DLD1 (cell line): ENCODE measurements around the gene EHBP1.

Experiments
- in situ Hi-C: cut with HindIII; loops from 2 replicates; pipeline ENCODE4 v1.10.0; 2017; ENCODE audit warnings: low sequenced_read_pairs

EHBP1 gene

GRCh38 chr2:63046961-63047320 is 341.4 kb downstream of the EHBP1 start:
- in situ Hi-C loops, result loop anchor here (25.0 kb wide), 1 partner anchor 610 kb away; no protein-coding TSS in a partner anchor

- in situ Hi-C loops, result loop anchor here (25.0 kb wide), 1 partner anchor 610 kb away; no protein-coding TSS in a partner anchor
Observed at GRCh38 chr2:63047321-63048279, 342.1 kb downstream of the EHBP1 start.

- in situ Hi-C loops, result loop anchor here (25.0 kb wide), 1 partner anchor 611 kb away; no protein-coding TSS in a partner anchor
Observed at GRCh38 chr2:63048367-63049171, 343.1 kb downstream of the EHBP1 start.

GRCh38 chr2:63049211-63049969 is 343.9 kb downstream of the EHBP1 start:
- in situ Hi-C loops, result loop anchor here (25.0 kb wide), 1 partner anchor 612 kb away; no protein-coding TSS in a partner anchor

GRCh38 chr2:63049970-63050333 is 344.4 kb downstream of the EHBP1 start:
- in situ Hi-C loops, result loop anchor here (25.0 kb wide), 1 partner anchor 613 kb away; no protein-coding TSS in a partner anchor

GRCh38 chr2:63050334-63051041 is 345.0 kb downstream of the EHBP1 start, which contains the start of gene OTX1:
Gene OTX1, plus strand, starts transcription at chr2:63050830. Its CDS starts 2,161 bp downstream, at chr2:63052991.
- in situ Hi-C loops, result no loop called here

- in situ Hi-C loops, result no loop called here
Observed at GRCh38 chr2:63051042-63051794, 345.7 kb downstream of the EHBP1 start.

GRCh38 chr2:63051795-63052333 is 346.4 kb downstream of the EHBP1 start:
- in situ Hi-C loops, result no loop called here

- in situ Hi-C loops, result no loop called here
Observed at GRCh38 chr2:63052411-63053080, 347.0 kb downstream of the EHBP1 start.

- in situ Hi-C loops, result no loop called here
Observed at GRCh38 chr2:63053081-63053888, 347.8 kb downstream of the EHBP1 start.

GRCh38 chr2:63053889-63054602 is 348.5 kb downstream of the EHBP1 start:
- in situ Hi-C loops, result no loop called here

- in situ Hi-C loops, result no loop called here
Observed at GRCh38 chr2:63054841-63055225, 349.3 kb downstream of the EHBP1 start.

- in situ Hi-C loops, result no loop called here
Observed at GRCh38 chr2:63055226-63056106, 350.0 kb downstream of the EHBP1 start.

GRCh38 chr2:63056107-63057050 is 350.9 kb downstream of the EHBP1 start:
- in situ Hi-C loops, result no loop called here
